ENCODE measurements around the gene HNRNPUL1.

The HNRNPUL1 gene

GRCh38 chr19:41355035-41355434 lies 90.9 kb downstream of the HNRNPUL1 start:
- no peak for DNase-seq

DNA sequence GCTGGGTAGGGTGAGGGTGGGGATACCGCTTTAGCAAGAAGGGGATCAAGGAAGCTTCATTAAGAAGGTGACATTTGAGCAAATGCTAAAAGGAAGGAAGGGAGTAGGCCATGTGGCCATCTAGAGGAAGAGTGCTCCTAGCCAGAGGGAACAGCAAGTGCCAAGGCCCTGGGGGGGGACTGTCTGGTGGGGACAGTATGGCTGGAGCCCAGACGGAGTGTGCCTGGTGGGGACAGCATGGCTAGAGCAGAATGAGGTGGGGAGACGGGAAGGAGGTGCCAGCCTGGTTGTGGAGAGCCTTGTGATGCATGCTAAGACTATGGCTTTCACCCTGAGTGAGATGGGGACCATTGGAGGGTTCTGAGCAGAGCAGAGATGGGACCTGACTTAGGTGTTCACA lies 91.6 kb downstream of the HNRNPUL1 start:
- peak in 1 of 4 experiments; percentile 26 for DNase-seq

DNA sequence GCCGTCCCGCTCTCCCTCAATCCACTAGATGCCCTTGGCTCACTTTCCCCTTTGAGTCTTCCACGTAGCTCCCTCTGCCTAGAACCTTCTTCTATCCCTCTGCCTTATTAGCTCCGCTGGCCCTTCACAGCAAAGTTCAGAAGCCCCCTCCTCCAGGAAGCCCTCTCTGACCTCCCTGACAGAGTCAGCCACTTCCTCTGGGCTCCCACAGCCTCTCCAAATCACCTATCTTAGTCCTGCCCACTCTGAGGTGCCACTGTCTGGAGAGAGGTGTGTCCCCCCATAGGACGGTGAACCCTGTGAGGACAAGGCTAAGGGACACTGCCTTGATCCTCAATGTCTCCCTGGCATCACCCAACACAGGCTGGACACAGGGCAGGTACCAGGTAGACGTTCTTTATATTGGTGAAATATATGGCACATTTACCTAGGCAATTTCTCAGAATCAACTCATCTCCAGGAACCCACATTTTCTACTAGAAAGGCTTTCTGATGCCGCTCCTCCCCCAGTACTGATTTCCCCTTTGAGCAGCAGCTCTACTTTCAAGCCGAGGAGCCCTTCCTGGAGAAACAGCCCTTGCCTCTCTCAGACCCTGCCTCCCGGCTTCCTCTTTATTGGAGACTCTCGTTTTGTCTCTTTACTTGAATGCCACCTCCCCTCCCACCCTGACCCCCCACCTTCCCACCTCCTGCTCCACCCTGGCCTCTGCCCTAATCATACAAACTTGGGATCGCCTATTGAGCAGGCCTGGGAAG lies 93.0 kb downstream of the HNRNPUL1 start:
- DNase-seq, result peak; percentile 53 to 76 (median 68)
